Stimulated activated CD4-positive, alpha-beta T cell treated with anti-CD3 and anti-CD28 coated beads, TNF-alpha, amount 100 ng/mL, for 48 hours (primary cell): ENCODE data around the gene MAGI1.
"Not testable (repeated sequence)": the region's sequence is repeated elsewhere in the genome, so short reads cannot be mapped to it uniquely, and the experiment has no call there.

Experiments used
- DNase-seq, 3 donors: peaks; one replicate each; pipeline ENCODE4 v3.0.0-alpha.2; 2020; ENCODE audit warnings: low read depth in 3 of 3

MAGI1 gene

GRCh38 chr3:66039590-66039887 is 821 bp upstream of the MAGI1 start:
- DNase-seq, result no peak

GRCh38 chr3:66038384-66038725 is 363 bp downstream of the MAGI1 start:
- no peak for DNase-seq

GRCh38 chr3:66037986-66038369 is 740 bp downstream of the MAGI1 start:
- no peak for DNase-seq

GRCh38 chr3:66037330-66037985 is 1.3 kb downstream of the MAGI1 start:
- no peak for DNase-seq

- no peak for DNase-seq
These were observed 2.1 kb downstream of the MAGI1 start for GRCh38 chr3:66036586-66037148.

GRCh38 chr3:66035763-66036477 is 2.8 kb downstream of the MAGI1 start:
- no peak for DNase-seq

GRCh38 chr3:66033241-66034138 is 5.2 kb downstream of the MAGI1 start:
- DNase-seq, result no peak

- no peak for DNase-seq
These were observed 7.5 kb downstream of the MAGI1 start for GRCh38 chr3:66031102-66031698.

GRCh38 chr3:66029443-66029842 is 9.3 kb downstream of the MAGI1 start:
- DNase-seq, result no peak

GRCh38 chr3:66029014-66029413 is 9.7 kb downstream of the MAGI1 start:
- no peak for DNase-seq

GRCh38 chr3:66028457-66028856 is 10.3 kb downstream of the MAGI1 start:
- no peak for DNase-seq

- not testable (repeated sequence) for DNase-seq
These were observed 11.6 kb downstream of the MAGI1 start for GRCh38 chr3:66027099-66027498.

GRCh38 chr3:66023738-66024385 is 14.9 kb downstream of the MAGI1 start:
- no peak for DNase-seq

GRCh38 chr3:66023229-66023628 is 15.5 kb downstream of the MAGI1 start:
- no peak for DNase-seq

GRCh38 chr3:66021731-66022131 is 17.0 kb downstream of the MAGI1 start:
- no peak for DNase-seq

GRCh38 chr3:66019896-66020295 is 18.8 kb downstream of the MAGI1 start:
- DNase-seq, result no peak

GRCh38 chr3:66018057-66019033 is 20.4 kb downstream of the MAGI1 start:
- DNase-seq, result no peak

GRCh38 chr3:66017591-66017990 is 21.1 kb downstream of the MAGI1 start:
- no peak for DNase-seq

- no peak for DNase-seq
These were observed 21.6 kb downstream of the MAGI1 start for GRCh38 chr3:66017084-66017483.

- no peak for DNase-seq
These were observed 22.9 kb downstream of the MAGI1 start for GRCh38 chr3:66015841-66016240.
